Measurements from ENCODE around the gene PRODH2.
A peak's percentile ranks its signal among the peaks of the same experiment; 100 is the strongest.
"Not testable (repeated sequence)": the region's sequence is repeated elsewhere in the genome, so short reads cannot be mapped to it uniquely, and the experiment has no call there.

Gene PRODH2

GRCh38 chr19:35775046-35775297 is 37.7 kb downstream of the PRODH2 start:
- H3K9ac ChIP-seq (ENCODE audit: low read length in 5 of 5): peak overlapping the region in 1 of 5 donors; percentile 34
- H3K27me3 ChIP-seq (ENCODE audit: control insufficient read depth in 5 of 5, insufficient read depth in 4 of 5, low read length in 5 of 5): no peaks in the 10 kb centered on the region
- no peaks in the 10 kb centered on the region for H3K9me3 ChIP-seq (ENCODE audit: control insufficient read depth in 5 of 5, low read length in 5 of 5)
- peaks cover 0 to 15% (median 2%) of the 10 kb centered on the region in 5 donors for H3K36me3 ChIP-seq (ENCODE audit: control insufficient read depth in 5 of 5, insufficient read depth in 5 of 5, low read length in 5 of 5)
- H3K4me3 ChIP-seq (ENCODE audit: low read depth in 1 of 5, low read length in 5 of 5): peak overlapping the region; percentile 64 to 77 (median 69)
- H3K4me1 ChIP-seq (ENCODE audit: control insufficient read depth in 5 of 5, insufficient read depth in 5 of 5, low read length in 5 of 5): peaks cover 5 to 18% (median 10%) of the 10 kb centered on the region in 5 donors
- H3K27ac ChIP-seq (ENCODE audit: low read depth, low read length): no peak overlapping the region

GRCh38 chr19:35774274-35775045 is 38.2 kb downstream of the PRODH2 start:
- peaks cover 5 to 18% (median 10%) of the 10 kb centered on the region in 5 donors for H3K4me1 ChIP-seq (ENCODE audit: control insufficient read depth in 5 of 5, insufficient read depth in 5 of 5, low read length in 5 of 5)
- H3K27me3 ChIP-seq (ENCODE audit: control insufficient read depth in 5 of 5, insufficient read depth in 4 of 5, low read length in 5 of 5): no peaks in the 10 kb centered on the region
- no peak overlapping the region for H3K27ac ChIP-seq (ENCODE audit: low read depth, low read length)
- peak overlapping the region in 1 of 5 donors; percentile 34 for H3K9ac ChIP-seq (ENCODE audit: low read length in 5 of 5)
- H3K9me3 ChIP-seq (ENCODE audit: control insufficient read depth in 5 of 5, low read length in 5 of 5): no peaks in the 10 kb centered on the region
- H3K36me3 ChIP-seq (ENCODE audit: control insufficient read depth in 5 of 5, insufficient read depth in 5 of 5, low read length in 5 of 5): peaks cover 0 to 12% (median 2%) of the 10 kb centered on the region in 5 donors
- peak overlapping the region; percentile 64 to 77 (median 69) for H3K4me3 ChIP-seq (ENCODE audit: low read depth in 1 of 5, low read length in 5 of 5)

GRCh38 chr19:35773020-35773806 is 39.4 kb downstream of the PRODH2 start:
- H3K9ac ChIP-seq (ENCODE audit: low read length in 5 of 5): no peak overlapping the region
- no peaks in the 10 kb centered on the region for H3K9me3 ChIP-seq (ENCODE audit: control insufficient read depth in 5 of 5, low read length in 5 of 5)
- peaks cover 5 to 18% (median 10%) of the 10 kb centered on the region in 5 donors for H3K4me1 ChIP-seq (ENCODE audit: control insufficient read depth in 5 of 5, insufficient read depth in 5 of 5, low read length in 5 of 5)
- peaks cover 0 to 10% (median 3%) of the 10 kb centered on the region in 5 donors for H3K36me3 ChIP-seq (ENCODE audit: control insufficient read depth in 5 of 5, insufficient read depth in 5 of 5, low read length in 5 of 5)
- no peak overlapping the region for H3K27ac ChIP-seq (ENCODE audit: low read depth, low read length)
- no peak overlapping the region for H3K4me3 ChIP-seq (ENCODE audit: low read depth in 1 of 5, low read length in 5 of 5)
- H3K27me3 ChIP-seq (ENCODE audit: control insufficient read depth in 5 of 5, insufficient read depth in 4 of 5, low read length in 5 of 5): no peaks in the 10 kb centered on the region

GRCh38 chr19:35772362-35772761 is 40.3 kb downstream of the PRODH2 start:
- H3K9me3 ChIP-seq (ENCODE audit: control insufficient read depth in 5 of 5, low read length in 5 of 5); H3K4me3 ChIP-seq (ENCODE audit: low read depth in 1 of 5, low read length in 5 of 5); H3K27me3 ChIP-seq (ENCODE audit: control insufficient read depth in 5 of 5, insufficient read depth in 4 of 5, low read length in 5 of 5); H3K9ac ChIP-seq (ENCODE audit: low read length in 5 of 5); H3K27ac ChIP-seq (ENCODE audit: low read depth, low read length): not testable (repeated sequence)
- Histone ChIP-seq H3K4me1 (ENCODE audit: control insufficient read depth in 5 of 5, insufficient read depth in 5 of 5, low read length in 5 of 5) (peaks cover 5 to 18% (median 10%) of the 10 kb centered on the region in 5 donors), H3K36me3 (ENCODE audit: control insufficient read depth in 5 of 5, insufficient read depth in 5 of 5, low read length in 5 of 5) (peaks cover 0 to 12% (median 3%) of the 10 kb centered on the region in 5 donors)

GRCh38 chr19:35768082-35768421 is 44.6 kb downstream of the PRODH2 start:
- Histone ChIP-seq H3K27ac (ENCODE audit: low read depth, low read length) (no peak overlapping the region), H3K9ac (ENCODE audit: low read length in 5 of 5) (no peak overlapping the region), H3K9me3 (ENCODE audit: control insufficient read depth in 5 of 5, low read length in 5 of 5) (no peaks in the 10 kb centered on the region), H3K4me3 (ENCODE audit: low read depth in 1 of 5, low read length in 5 of 5) (no peak overlapping the region), H3K4me1 (ENCODE audit: control insufficient read depth in 5 of 5, insufficient read depth in 5 of 5, low read length in 5 of 5) (no peaks in the 10 kb centered on the region), H3K27me3 (ENCODE audit: control insufficient read depth in 5 of 5, insufficient read depth in 4 of 5, low read length in 5 of 5) (no peaks in the 10 kb centered on the region), H3K36me3 (ENCODE audit: control insufficient read depth in 5 of 5, insufficient read depth in 5 of 5, low read length in 5 of 5) (peaks cover 0 to 34% (median 17%) of the 10 kb centered on the region in 5 donors)

GRCh38 chr19:35767288-35768081 is 45.2 kb downstream of the PRODH2 start:
- Histone ChIP-seq H3K4me1 (ENCODE audit: control insufficient read depth in 5 of 5, insufficient read depth in 5 of 5, low read length in 5 of 5) (no peaks in the 10 kb centered on the region), H3K36me3 (ENCODE audit: control insufficient read depth in 5 of 5, insufficient read depth in 5 of 5, low read length in 5 of 5) (peaks cover 0 to 35% (median 17%) of the 10 kb centered on the region in 5 donors), H3K9me3 (ENCODE audit: control insufficient read depth in 5 of 5, low read length in 5 of 5) (no peaks in the 10 kb centered on the region), H3K27me3 (ENCODE audit: control insufficient read depth in 5 of 5, insufficient read depth in 4 of 5, low read length in 5 of 5) (no peaks in the 10 kb centered on the region), H3K4me3 (ENCODE audit: low read depth in 1 of 5, low read length in 5 of 5) (no peak overlapping the region), H3K9ac (ENCODE audit: low read length in 5 of 5) (no peak overlapping the region), H3K27ac (ENCODE audit: low read depth, low read length) (no peak overlapping the region)

- Histone ChIP-seq H3K27ac (ENCODE audit: low read depth, low read length) (no peak overlapping the region), H3K36me3 (ENCODE audit: control insufficient read depth in 5 of 5, insufficient read depth in 5 of 5, low read length in 5 of 5) (peaks cover 0 to 43% (median 23%) of the 10 kb centered on the region in 5 donors), H3K27me3 (ENCODE audit: control insufficient read depth in 5 of 5, insufficient read depth in 4 of 5, low read length in 5 of 5) (no peaks in the 10 kb centered on the region), H3K9ac (ENCODE audit: low read length in 5 of 5) (no peak overlapping the region), H3K9me3 (ENCODE audit: control insufficient read depth in 5 of 5, low read length in 5 of 5) (no peaks in the 10 kb centered on the region), H3K4me1 (ENCODE audit: control insufficient read depth in 5 of 5, insufficient read depth in 5 of 5, low read length in 5 of 5) (no peaks in the 10 kb centered on the region), H3K4me3 (ENCODE audit: low read depth in 1 of 5, low read length in 5 of 5) (no peak overlapping the region)
These were observed 46.0 kb downstream of the PRODH2 start for GRCh38 chr19:35766571-35767104.

- peaks cover 0 to 49% (median 24%) of the 10 kb centered on the region in 5 donors for H3K36me3 ChIP-seq (ENCODE audit: control insufficient read depth in 5 of 5, insufficient read depth in 5 of 5, low read length in 5 of 5)
- peaks cover 0 to 2% (median 0%) of the 10 kb centered on the region in 5 donors for H3K4me1 ChIP-seq (ENCODE audit: control insufficient read depth in 5 of 5, insufficient read depth in 5 of 5, low read length in 5 of 5)
- H3K27me3 ChIP-seq (ENCODE audit: control insufficient read depth in 5 of 5, insufficient read depth in 4 of 5, low read length in 5 of 5): no peaks in the 10 kb centered on the region
- H3K4me3 ChIP-seq (ENCODE audit: low read depth in 1 of 5, low read length in 5 of 5): no peak overlapping the region
- H3K27ac ChIP-seq (ENCODE audit: low read depth, low read length): no peak overlapping the region
- peaks cover 0 to 2% (median 0%) of the 10 kb centered on the region in 5 donors for H3K9me3 ChIP-seq (ENCODE audit: control insufficient read depth in 5 of 5, low read length in 5 of 5)
- no peak overlapping the region for H3K9ac ChIP-seq (ENCODE audit: low read length in 5 of 5)
These were observed 48.0 kb downstream of the PRODH2 start for GRCh38 chr19:35764432-35765315.

GRCh38 chr19:35760711-35761349 is 51.8 kb downstream of the PRODH2 start:
- no peak overlapping the region for H3K27ac ChIP-seq (ENCODE audit: low read depth, low read length)

More at GRCh38 chr19:35760711-35761349, 51.8 kb downstream of the PRODH2 start:
- H3K4me1 ChIP-seq (ENCODE audit: control insufficient read depth in 5 of 5, insufficient read depth in 5 of 5, low read length in 5 of 5): peaks cover 0 to 32% (median 24%) of the 10 kb centered on the region in 5 donors
- H3K4me3 ChIP-seq (ENCODE audit: low read depth in 1 of 5, low read length in 5 of 5): no peak overlapping the region
- H3K9ac ChIP-seq (ENCODE audit: low read length in 5 of 5): no peak overlapping the region
- no peaks in the 10 kb centered on the region for H3K27me3 ChIP-seq (ENCODE audit: control insufficient read depth in 5 of 5, insufficient read depth in 4 of 5, low read length in 5 of 5)
- H3K9me3 ChIP-seq (ENCODE audit: control insufficient read depth in 5 of 5, low read length in 5 of 5): peaks cover 0 to 2% (median 0%) of the 10 kb centered on the region in 5 donors
- H3K36me3 ChIP-seq (ENCODE audit: control insufficient read depth in 5 of 5, insufficient read depth in 5 of 5, low read length in 5 of 5): peaks cover 0 to 33% (median 19%) of the 10 kb centered on the region in 5 donors
